Measurements from ENCODE around the gene BANF1.

DNA sequence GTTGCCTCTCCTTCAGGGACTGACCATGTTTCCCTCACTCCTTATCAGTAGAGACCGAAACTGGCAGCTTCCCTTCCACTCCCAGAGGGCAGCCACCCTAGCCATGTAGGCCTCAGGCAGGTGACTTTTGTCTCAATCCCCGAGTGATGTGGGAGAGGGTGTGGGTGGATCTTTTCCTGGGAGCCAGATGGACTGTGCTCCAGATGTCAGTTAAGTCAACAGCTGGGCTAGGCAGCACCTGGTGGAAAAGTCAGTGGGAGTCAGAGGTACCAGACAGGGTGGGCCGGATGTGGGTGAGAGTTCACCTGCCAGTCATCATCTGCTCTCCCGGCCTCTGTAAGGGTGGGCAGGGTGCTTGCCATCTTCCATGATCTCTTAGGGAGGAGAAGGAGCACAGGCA, 1.9 kb downstream of the BANF1 start:
- TF ChIP-seq POLR2A (IDR thresholded peaks at IDR 0.05) (no peak), POLR2AphosphoS5 (IDR thresholded peaks at IDR 0.05) (no peak)
